ENCODE data around the gene CCNK.

CCNK gene

GRCh38 chr14:99473458-99473857 is 7.8 kb upstream of the CCNK start:
- Histone ChIP-seq H3K9me2 (replicated peaks; ENCODE audit: insufficient read depth, low read length) (no peaks in the 10 kb centered on the region), H3K4me3 (ENCODE audit: insufficient read depth, low read length, poor library complexity, severe bottlenecking) (no peak overlapping the region), H3K27ac (ENCODE audit: low read depth, low read length) (no peak overlapping the region), H3F3A (ENCODE audit: insufficient read depth) (no peaks in the 10 kb centered on the region), H3K4me2 (ENCODE audit: low read depth, low read length, poor library complexity, severe bottlenecking) (no peak overlapping the region), H3K27me3 (ENCODE audit: low read length) (no peaks in the 10 kb centered on the region), H3K36me3 (ENCODE audit: low read length) (no peaks in the 10 kb centered on the region), H4K20me1 (ENCODE audit: low read depth, low read length) (peaks cover 25% of the 10 kb centered on the region), H3K9ac (ENCODE audit: low read length) (no peak overlapping the region), H3K9me3 (ENCODE audit: insufficient read depth, low read length) (no peaks in the 10 kb centered on the region), H3K79me2 (ENCODE audit: insufficient read depth, low read length) (peaks cover 86% of the 10 kb centered on the region), H2AFZ (ENCODE audit: low read depth, low read length, severe bottlenecking) (no peak overlapping the region)
- TF ChIP-seq EZH2phosphoT487 (conservative IDR thresholded peaks at IDR 0.05; ENCODE audit: low read length) (no peak), CTCF (IDR thresholded peaks at IDR 0.05; ENCODE audit: insufficient read depth, low read length, poor library complexity, severe bottlenecking) (no peak)

- Histone ChIP-seq H3K27ac (ENCODE audit: low read depth, low read length) (no peak overlapping the region), H3K79me2 (ENCODE audit: insufficient read depth, low read length) (peaks cover 89% of the 10 kb centered on the region), H3K4me2 (ENCODE audit: low read depth, low read length, poor library complexity, severe bottlenecking) (no peak overlapping the region), H3F3A (ENCODE audit: insufficient read depth) (no peaks in the 10 kb centered on the region), H3K9me2 (replicated peaks; ENCODE audit: insufficient read depth, low read length) (no peaks in the 10 kb centered on the region), H3K4me3 (ENCODE audit: insufficient read depth, low read length, poor library complexity, severe bottlenecking) (no peak overlapping the region), H3K27me3 (ENCODE audit: low read length) (no peaks in the 10 kb centered on the region), H2AFZ (ENCODE audit: low read depth, low read length, severe bottlenecking) (no peak overlapping the region), H3K9ac (ENCODE audit: low read length) (no peak overlapping the region), H4K20me1 (ENCODE audit: low read depth, low read length) (peaks cover 34% of the 10 kb centered on the region), H3K9me3 (ENCODE audit: insufficient read depth, low read length) (no peaks in the 10 kb centered on the region), H3K36me3 (ENCODE audit: low read length) (no peaks in the 10 kb centered on the region)
- no peak for TF ChIP-seq CTCF (IDR thresholded peaks at IDR 0.05; ENCODE audit: insufficient read depth, low read length, poor library complexity, severe bottlenecking)
Measured at GRCh38 chr14:99475179-99475578, 6.0 kb upstream of the CCNK start.

GRCh38 chr14:99475660-99476059 is 5.5 kb upstream of the CCNK start:
- Histone ChIP-seq H3F3A (ENCODE audit: insufficient read depth) (no peaks in the 10 kb centered on the region), H3K4me3 (ENCODE audit: insufficient read depth, low read length, poor library complexity, severe bottlenecking) (no peak overlapping the region), H3K27me3 (ENCODE audit: low read length) (no peaks in the 10 kb centered on the region), H4K20me1 (ENCODE audit: low read depth, low read length) (peaks cover 34% of the 10 kb centered on the region), H3K9me2 (replicated peaks; ENCODE audit: insufficient read depth, low read length) (no peaks in the 10 kb centered on the region), H2AFZ (ENCODE audit: low read depth, low read length, severe bottlenecking) (no peak overlapping the region), H3K27ac (ENCODE audit: low read depth, low read length) (no peak overlapping the region), H3K9me3 (ENCODE audit: insufficient read depth, low read length) (no peaks in the 10 kb centered on the region), H3K36me3 (ENCODE audit: low read length) (no peaks in the 10 kb centered on the region), H3K9ac (ENCODE audit: low read length) (no peak overlapping the region), H3K4me2 (ENCODE audit: low read depth, low read length, poor library complexity, severe bottlenecking) (no peak overlapping the region), H3K79me2 (ENCODE audit: insufficient read depth, low read length) (peaks cover 85% of the 10 kb centered on the region)
- no peak for TF ChIP-seq CTCF (IDR thresholded peaks at IDR 0.05; ENCODE audit: insufficient read depth, low read length, poor library complexity, severe bottlenecking)
- no peak for TF ChIP-seq EZH2phosphoT487 (conservative IDR thresholded peaks at IDR 0.05; ENCODE audit: low read length)

GRCh38 chr14:99476864-99477263 is 4.3 kb upstream of the CCNK start:
- H3K36me3 ChIP-seq (ENCODE audit: low read length): no peaks in the 10 kb centered on the region
- TF ChIP-seq EZH2phosphoT487 (conservative IDR thresholded peaks at IDR 0.05; ENCODE audit: low read length): no peak
- TF ChIP-seq CTCF (IDR thresholded peaks at IDR 0.05; ENCODE audit: insufficient read depth, low read length, poor library complexity, severe bottlenecking): no peak
- H2AFZ ChIP-seq (ENCODE audit: low read depth, low read length, severe bottlenecking): no peak overlapping the region
- no peak overlapping the region for H3K9ac ChIP-seq (ENCODE audit: low read length)
- H3K27me3 ChIP-seq (ENCODE audit: low read length): no peaks in the 10 kb centered on the region
- no peak overlapping the region for H3K4me2 ChIP-seq (ENCODE audit: low read depth, low read length, poor library complexity, severe bottlenecking)
- H3K9me2 ChIP-seq (replicated peaks; ENCODE audit: insufficient read depth, low read length): no peaks in the 10 kb centered on the region
- H4K20me1 ChIP-seq (ENCODE audit: low read depth, low read length): peaks cover 34% of the 10 kb centered on the region
- no peaks in the 10 kb centered on the region for H3K9me3 ChIP-seq (ENCODE audit: insufficient read depth, low read length)
- H3K79me2 ChIP-seq (ENCODE audit: insufficient read depth, low read length): peaks cover 79% of the 10 kb centered on the region
- no peak overlapping the region for H3K4me3 ChIP-seq (ENCODE audit: insufficient read depth, low read length, poor library complexity, severe bottlenecking)
- no peaks in the 10 kb centered on the region for H3F3A ChIP-seq (ENCODE audit: insufficient read depth)
- H3K27ac ChIP-seq (ENCODE audit: low read depth, low read length): no peak overlapping the region

All from SU-DHL-6 (cell line).